H1 (cell line): ENCODE data around the gene CELF4. TPM values are rescaled to one million over a fixed set of nuclear protein-coding genes. Genes with fewer than 3 reads are reported as not detected.

Experiments used
- CTCF ChIA-PET: fragments of 300-600 bp; sonication (Branson Sonifier 250); formaldehyde crosslinking; loops from one replicate; lab custom pipeline; 2021; ENCODE audit not compliant: partially characterized antibody; lab: Charles Lee
- POLR2A ChIA-PET: fragments of 300-600 bp; sonication (Branson Sonifier 250); formaldehyde crosslinking; loops from one replicate; lab custom pipeline; 2021; ENCODE audit warnings: inconsistent platforms; ENCODE audit not compliant: partially characterized antibody; lab: Charles Lee
- DNase-seq, 2 experiments: peaks; one replicate each; pipeline versions ENCODE4 v3.0.0 to v3.0.0-alpha.2; 2010 to 2022; ENCODE audit warnings: low spot score in 2 of 2, low read depth in 1 of 2, mixed read lengths in 1 of 2
- FAIRE-seq: peaks from 2 replicates; lab custom pipeline; 2011; peaks lifted over from hg19 to GRCh38; lab: Jason Lieb, UNC
- H2AFZ ChIP-seq: 2 replicates; pipeline ENCODE4 v1.8.1; 2012; ENCODE audit warnings: low read length, inconsistent platforms
- H2AK5ac ChIP-seq: 2 replicates; pipeline ENCODE4 v1.6.1; 2013; ENCODE audit warnings: low read depth, low read length
- H2BK120ac ChIP-seq: replicated peaks from 2 replicates; pipeline ENCODE3; 2013; ENCODE audit warnings: low read depth, low read length, inconsistent platforms
- H2BK12ac ChIP-seq: 2 replicates; pipeline ENCODE4 v1.6.1; 2013; ENCODE audit warnings: low read depth, low read length
- H2BK15ac ChIP-seq: 2 replicates; pipeline ENCODE4 v1.6.1; 2013; ENCODE audit warnings: low read length
- H2BK20ac ChIP-seq: 2 replicates; pipeline ENCODE4 v1.6.1; 2013; ENCODE audit warnings: low read length
- H2BK5ac ChIP-seq: 2 replicates; pipeline ENCODE4 v1.6.1; 2013; ENCODE audit warnings: low read depth, low read length
- H3K14ac ChIP-seq: 2 replicates; pipeline ENCODE4 v1.6.1; 2013; ENCODE audit warnings: inconsistent platforms; ENCODE audit not compliant: insufficient read length
- H3K18ac ChIP-seq: 2 replicates; pipeline ENCODE4 v1.6.1; 2013; ENCODE audit warnings: low read length; ENCODE audit errors: extremely low read depth
- H3K23ac ChIP-seq: 2 replicates; pipeline ENCODE4 v1.6.1; 2013; ENCODE audit warnings: inconsistent platforms; ENCODE audit not compliant: insufficient read length
- H3K23me2 ChIP-seq: 2 replicates; pipeline ENCODE4 v1.6.1; 2013; ENCODE audit warnings: low read depth, low read length
- H3K27ac ChIP-seq: 2 replicates; pipeline ENCODE4 v1.6.1; 2011; ENCODE audit warnings: low read depth, low read length, inconsistent platforms
- H3K27me3 ChIP-seq, 4 experiments: replicated peaks in 1 of 4; 1 replicate in 1 of 4; 2 replicates in 3 of 4; pipeline versions ENCODE4 v1.6.1 to v1.8.1; 2011 to 2013; ENCODE audit warnings: low read length in 3 of 4, mild to moderate bottlenecking in 3 of 4, inconsistent platforms in 2 of 4, mixed read lengths in 2 of 4, moderate library complexity in 1 of 4; ENCODE audit not compliant: control insufficient read depth in 3 of 4, insufficient read depth in 3 of 4; ENCODE audit errors: extremely low read depth in 1 of 4
- H3K36me3 ChIP-seq, 4 experiments: 2 replicates each; pipeline versions ENCODE4 v1.6.1 to v1.8.1; 2011 to 2013; ENCODE audit warnings: mild to moderate bottlenecking in 4 of 4, low read length in 3 of 4, moderate library complexity in 2 of 4, control low read depth in 1 of 4, inconsistent platforms in 1 of 4; ENCODE audit not compliant: insufficient read depth in 4 of 4, control insufficient read depth in 2 of 4
- H3K4ac ChIP-seq: replicated peaks from 2 replicates; pipeline ENCODE3; 2013; ENCODE audit warnings: low read length, low read depth, mixed read lengths, inconsistent platforms; ENCODE audit not compliant: insufficient read length
- H3K4me1 ChIP-seq, 4 experiments: replicated peaks in 1 of 4; 1 replicate in 1 of 4; 2 replicates in 3 of 4; pipeline versions ENCODE4 v1.6.1 to v1.8.1; 2011 to 2013; ENCODE audit warnings: low read length in 3 of 4, inconsistent platforms in 2 of 4, mixed read lengths in 1 of 4; ENCODE audit not compliant: insufficient read depth in 4 of 4, control insufficient read depth in 3 of 4
- H3K4me2 ChIP-seq, 2 experiments: 2 replicates each; pipeline versions ENCODE4 v1.6.1 to v1.8.1; 2011 to 2013; ENCODE audit warnings: low read depth in 2 of 2, low read length in 2 of 2, control low read depth in 1 of 2, inconsistent platforms in 1 of 2, mild to moderate bottlenecking in 1 of 2; ENCODE audit not compliant: insufficient read depth in 1 of 2
- H3K4me3 ChIP-seq, 4 experiments: fragments of 200-600, 300-600 bp in 1 of 4; sonication (generic), shearing (Covaris generic), sonication (Bioruptor Twin) in 1 of 4; 2 replicates each; pipeline versions ENCODE4 v1.5.1 to v1.8.1; 2011 to 2016; ENCODE audit warnings: low read length in 4 of 4, low read depth in 3 of 4, control low read depth in 2 of 4, inconsistent platforms in 2 of 4, mild to moderate bottlenecking in 2 of 4, mixed read lengths in 1 of 4, moderate library complexity in 1 of 4; ENCODE audit not compliant: insufficient read depth in 2 of 4; ENCODE audit errors: extremely low read depth in 1 of 4
- H3K56ac ChIP-seq: replicated peaks from 2 replicates; pipeline ENCODE3; 2013; ENCODE audit warnings: low read depth, mild to moderate bottlenecking, mixed read lengths, low read length, inconsistent platforms; ENCODE audit not compliant: insufficient read length
- H3K79me1 ChIP-seq: 2 replicates; pipeline ENCODE4 v1.6.1; 2013; ENCODE audit warnings: low read depth, low read length, control low read depth
- H3K79me2 ChIP-seq, 2 experiments: 2 replicates each; pipeline versions ENCODE4 v1.6.1 to v1.8.1; 2012 to 2013; ENCODE audit warnings: low read length in 2 of 2, mild to moderate bottlenecking in 2 of 2, inconsistent platforms in 1 of 2; ENCODE audit not compliant: insufficient read depth in 2 of 2, control insufficient read depth in 1 of 2
- H3K9ac ChIP-seq, 4 experiments: replicated peaks in 1 of 4; 1 replicate in 1 of 4; 2 replicates in 3 of 4; pipeline versions ENCODE4 v1.6.1 to v1.8.1; 2011 to 2013; ENCODE audit warnings: low read depth in 3 of 4, low read length in 3 of 4, control low read depth in 2 of 4, mild to moderate bottlenecking in 2 of 4, moderate library complexity in 2 of 4, inconsistent platforms in 1 of 4; ENCODE audit errors: extremely low read depth in 1 of 4
- H3K9me3 ChIP-seq, 2 experiments: 2 replicates each; pipeline versions ENCODE4 v1.6.1 to v1.8.1; 2012 to 2013; ENCODE audit warnings: mild to moderate bottlenecking in 2 of 2, moderate library complexity in 2 of 2, control low read depth in 1 of 2, inconsistent platforms in 1 of 2, low read depth in 1 of 2, low read length in 1 of 2, mixed read lengths in 1 of 2; ENCODE audit not compliant: insufficient read depth in 2 of 2
- H4K20me1 ChIP-seq, 2 experiments: replicated peaks in 1 of 2; 2 replicates each; pipeline versions ENCODE3 to v1.8.1; 2011 to 2013; ENCODE audit warnings: inconsistent platforms in 2 of 2, low read length in 2 of 2, mild to moderate bottlenecking in 1 of 2; ENCODE audit not compliant: insufficient read depth in 2 of 2, control insufficient read depth in 1 of 2
- H4K5ac ChIP-seq: 2 replicates; pipeline ENCODE4 v1.6.1; 2013; ENCODE audit warnings: low read length, low read depth, mixed read lengths, inconsistent platforms; ENCODE audit not compliant: insufficient read length
- H4K8ac ChIP-seq: 2 replicates; pipeline ENCODE4 v1.8.0; 2013; ENCODE audit warnings: mild to moderate bottlenecking, moderate library complexity, low read length, inconsistent platforms; ENCODE audit not compliant: insufficient read depth; ENCODE audit errors: extremely low read depth
- H4K91ac ChIP-seq: replicated peaks from 2 replicates; pipeline ENCODE3; 2013; ENCODE audit warnings: low read length, mixed read lengths, inconsistent platforms; ENCODE audit not compliant: insufficient read length
- CBX8 ChIP-seq: fragments of 300-800, 300-1000 bp; sonication (generic); IDR thresholded peaks from 2 replicates; pipeline ENCODE4 v1.7.1; 2016; ENCODE audit warnings: low read depth, low read length, borderline replicate concordance
- CTBP2 ChIP-seq: IDR thresholded peaks from 2 replicates; pipeline ENCODE4 v1.7.0; 2011; ENCODE audit warnings: borderline replicate concordance, mild to moderate bottlenecking, moderate library complexity, mixed read lengths, low read length; ENCODE audit not compliant: insufficient read depth, insufficient read length
- FOSL1 ChIP-seq: IDR thresholded peaks from 2 replicates; pipeline ENCODE4 v1.6.1; 2011; ENCODE audit warnings: mild to moderate bottlenecking, low read depth, low read length, moderate library complexity; ENCODE audit not compliant: insufficient read depth
- JUN ChIP-seq: IDR thresholded peaks from 2 replicates; pipeline ENCODE4 v1.6.1; 2011; ENCODE audit warnings: low read depth, mild to moderate bottlenecking, improper control_type of control experiment, low read length
- KDM5A ChIP-seq: fragments of 200-600 bp; IDR thresholded peaks from 2 replicates; pipeline ENCODE4 v1.7.1; 2012; ENCODE audit warnings: mild to moderate bottlenecking, low read length, inconsistent platforms, mixed read lengths
- MAFK ChIP-seq: IDR thresholded peaks from 2 replicates; pipeline ENCODE4 v1.6.1; 2012; ENCODE audit warnings: low read depth, mild to moderate bottlenecking, improper control_type of control experiment, low read length
- POLR2A ChIP-seq, 2 experiments: IDR thresholded peaks; 1 replicate in 1 of 2; 2 replicates in 1 of 2; pipeline ENCODE4 v1.6.1; 2011; ENCODE audit warnings: low read depth in 2 of 2, low read length in 2 of 2, mild to moderate bottlenecking in 2 of 2; ENCODE audit errors: control extremely low read depth in 1 of 2
- POU5F1 ChIP-seq: IDR thresholded peaks from 2 replicates; pipeline ENCODE4 v1.6.1; 2011; ENCODE audit warnings: low read depth, mild to moderate bottlenecking, low read length, moderate library complexity
- SAP30 ChIP-seq: fragments of 300-600 bp; sonication (generic); IDR thresholded peaks from 2 replicates; pipeline ENCODE4 v1.7.1; 2012; ENCODE audit warnings: low read length, moderate library complexity, mild to moderate bottlenecking, inconsistent platforms; ENCODE audit not compliant: insufficient read depth, insufficient replicate concordance
- SP2 ChIP-seq: IDR thresholded peaks from 2 replicates; pipeline ENCODE4 v1.6.1; 2012; ENCODE audit warnings: mild to moderate bottlenecking, low read length, inconsistent platforms
- SP4 ChIP-seq: IDR thresholded peaks from 2 replicates; pipeline ENCODE4 v1.6.1; 2012; ENCODE audit warnings: low read length, inconsistent platforms
- ZNF274 ChIP-seq: IDR thresholded peaks from 2 replicates; pipeline ENCODE4 v1.7.0; 2012; ENCODE audit warnings: low read length, borderline replicate concordance; ENCODE audit errors: extremely low read depth
- WGBS, 2 experiments: shearing (Covaris generic) in 1 of 2; methylation state at CpG; one replicate each; pipeline versions ENCODE4 v1.1.6 to v1.1.7; 2013 to 2015; ENCODE audit warnings: low lambda C conversion rate in 2 of 2, mixed read lengths in 2 of 2, inconsistent platforms in 1 of 2, low coverage in 1 of 2, missing lambda C conversion rate in 1 of 2; ENCODE audit not compliant: insufficient replicate concordance in 2 of 2, insufficient coverage in 1 of 2, insufficient read length in 1 of 2; ENCODE audit errors: extremely low coverage in 1 of 2, missing lambda C conversion rate in 1 of 2; 5-methylcytosine and 5-hydroxymethylcytosine counted together
- polyA plus RNA-seq, 7 experiments: library from polyadenylated mRNA; depleted of rRNA in 3 of 7; stranded (reverse) in 5 of 7; unstranded in 2 of 7; fragments of >200 nt in 5 of 7; fragments of 200-250 nt in 2 of 7; gene quantifications; 1 replicate in 5 of 7; 2 replicates in 1 of 7; 4 replicates in 1 of 7; pipeline versions ENCODE4 v1.2.1 to v1.2.3, GENCODE V29; 2011 to 2013; ENCODE audit warnings: missing spikeins in 2 of 7, mixed read lengths in 2 of 7
- total RNA-seq: library from RNA; stranded (reverse); fragmentation: NEBNext Ultra II Directional; extraction: Animal tissue kit (Norgen Biotek cat#: 25700); gene quantifications from 2 replicates; pipeline ENCODE4 v1.2.1, GENCODE V29; 2021

The CELF4 gene
- total and polyA plus RNA-seq, 2 of the 8 experiments (the other 6 are each of a cell fraction or from before 2014, with no cell fraction given): 1.6 to 3.4 TPM

DNA sequence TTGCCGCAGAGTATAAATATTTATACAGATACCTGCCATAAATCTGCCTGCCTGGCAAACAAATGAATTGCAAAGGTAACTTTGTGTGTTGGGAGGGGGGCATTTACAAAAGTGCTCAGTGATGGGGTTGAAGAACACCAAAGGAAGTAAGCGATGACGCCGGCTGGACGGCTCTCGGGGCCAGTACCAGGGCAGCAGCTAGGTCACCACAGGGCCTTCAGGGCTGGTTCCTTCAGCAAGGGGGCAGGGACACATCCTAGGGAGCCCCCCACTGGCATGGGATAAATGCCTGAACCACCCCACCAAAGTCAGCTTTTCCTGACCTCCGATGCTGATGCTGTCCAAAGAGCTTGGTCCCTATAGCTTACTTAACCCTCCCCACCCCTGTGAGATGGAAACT lies 190.4 kb downstream of the CELF4 start:
- Histone ChIP-seq H3K4ac (no peak overlapping the region), H3K27me3 (peaks cover 0 to 2% (median under 1%) of the 10 kb centered on the region in 4 experiments; a peak in 3 of 7 replicates), H3K27ac (no peak overlapping the region), H4K8ac (no peak overlapping the region), H3K23ac (no peak overlapping the region), H2BK120ac (no peak overlapping the region), H3K14ac (no peak overlapping the region), H3K4me3 (no peak overlapping the region), H3K56ac (no peak overlapping the region), H2BK5ac (no peak overlapping the region), H3K4me1 (peaks cover 0 to 6% (median 3%) of the 10 kb centered on the region in 4 experiments; a peak in 2 of 7 replicates), H4K91ac (no peak overlapping the region), H4K20me1 (no peaks in the 10 kb centered on the region), H3K23me2 (peaks cover 2% of the 10 kb centered on the region; the same call in 1 of the 2 replicates), H3K79me1 (no peaks in the 10 kb centered on the region), H2BK12ac (no peak overlapping the region), H3K9ac (no peak overlapping the region), H3K36me3 (no peaks in the 10 kb centered on the region), H3K18ac (no peak overlapping the region), H3K79me2 (no peaks in the 10 kb centered on the region), H2BK15ac (no peak overlapping the region), H3K9me3 (no peaks in the 10 kb centered on the region), H3K4me2 (no peak overlapping the region), H2BK20ac (no peak overlapping the region), H2AK5ac (no peak overlapping the region), H4K5ac (no peak overlapping the region), H2AFZ (no peak overlapping the region)
- CTCF ChIA-PET: interaction anchor here (0.7 to 2.3 kb wide), 6 partner anchors 8 to 81 kb away, joined by 3 to 7 read pairs (median 4); no protein-coding TSS in a partner anchor
- TF ChIP-seq POLR2A (IDR thresholded peaks at IDR 0.05; ENCODE audit: control extremely low read depth in 1 of 2, low read depth in 2 of 2, low read length in 2 of 2) (no peak), CBX8 (no peak), FOSL1 (no peak), CTBP2 (no peak), POU5F1 (no peak), SP4 (no peak), SAP30 (no peak), SP2 (no peak), KDM5A (no peak), ZNF274 (no peak), MAFK (no peak), JUN (no peak)
- FAIRE-seq: no peak
- DNase-seq: no peak
- POLR2A ChIA-PET: no interaction called here
- WGBS, 2 experiments: 89% methylated on average over 7 of the region's 7 CpGs; no CpG with 5 or more reads in 1 of the 2 experiments
